HepG2 (cell line): ENCODE results near the gene RARG.

ENCODE experiments used
- CBFB ChIP-seq: sonication (generic); formaldehyde crosslinking; IDR thresholded peaks from 2 replicates; pipeline ENCODE4 v1.4.0; 2020; ENCODE audit warnings: missing genetic modification reagents
- CTCF ChIP-seq: sonication (generic); formaldehyde crosslinking; IDR thresholded peaks from 2 replicates; pipeline ENCODE4 v1.5.0; 2020; ENCODE audit warnings: mild to moderate bottlenecking, missing genetic modification reagents, moderate library complexity
- POLR2A ChIP-seq, 2 experiments: IDR thresholded peaks; 2 replicates each; pipeline ENCODE4 v1.6.1; 2011; ENCODE audit warnings: low read depth in 2 of 2, low read length in 2 of 2, mild to moderate bottlenecking in 1 of 2, moderate library complexity in 1 of 2; ENCODE audit not compliant: insufficient read depth in 1 of 2
- SP2 ChIP-seq: sonication (generic); formaldehyde crosslinking; IDR thresholded peaks from 2 replicates; pipeline ENCODE4 v1.5.1; 2020; ENCODE audit warnings: mild to moderate bottlenecking, missing genetic modification reagents
- USF2 ChIP-seq, 2 experiments: sonication (generic) in 1 of 2; formaldehyde crosslinking in 1 of 2; IDR thresholded peaks; 2 replicates each; pipeline versions ENCODE4 v1.5.1 to v1.6.1; 2011 to 2020; ENCODE audit warnings: borderline replicate concordance in 1 of 2, low read depth in 1 of 2, low read length in 1 of 2, mild to moderate bottlenecking in 1 of 2, missing genetic modification reagents in 1 of 2, moderate library complexity in 1 of 2
- ZKSCAN1 ChIP-seq: fragments of 150-350 bp; IDR thresholded peaks from 2 replicates; pipeline ENCODE4 v1.6.1; 2014; ENCODE audit warnings: low read length
- ZNF260 ChIP-seq: sonication (generic); formaldehyde crosslinking; IDR thresholded peaks from 2 replicates; pipeline ENCODE4 v1.4.0; 2020; ENCODE audit warnings: missing genetic modification reagents, low read depth, mild to moderate bottlenecking, borderline replicate concordance
- ZSCAN31 ChIP-seq: sonication (generic); formaldehyde crosslinking; IDR thresholded peaks from 2 replicates; pipeline ENCODE4 v1.5.0; 2020; ENCODE audit warnings: low read depth, mild to moderate bottlenecking, missing genetic modification reagents

GRCh38 chr12:53182903-53183302 is 49.1 kb downstream of the RARG start:
- no peak for TF ChIP-seq CBFB (CRISPR knock-in tag)
- TF ChIP-seq SP2 (CRISPR knock-in tag) = no peak
- TF ChIP-seq ZKSCAN1 = no peak
- no peak for TF ChIP-seq ZSCAN31
- no peak for TF ChIP-seq CTCF (CRISPR knock-in tag)
- TF ChIP-seq POLR2A (IDR thresholded peaks at IDR 0.05; ENCODE audit: insufficient read depth in 1 of 2, low read depth in 2 of 2, low read length in 2 of 2) = no peak
- TF ChIP-seq USF2 (IDR thresholded peaks at IDR 0.05; ENCODE audit: low read depth, low read length) = no peak
- TF ChIP-seq USF2 (CRISPR knock-in tag; IDR thresholded peaks at IDR 0.05; ENCODE audit: borderline replicate concordance) = no peak
- no peak for TF ChIP-seq ZNF260
